ENCODE measurements around the gene FAM83G.
"Not testable (repeated sequence)": the region's sequence is repeated elsewhere in the genome, so short reads cannot be mapped to it uniquely, and the experiment has no call there.

- TF ChIP-seq SUZ12 (IDR thresholded peaks at IDR 0.05); NFRKB (IDR thresholded peaks at IDR 0.05); SP1 (IDR thresholded peaks at IDR 0.05); ARNT (IDR thresholded peaks at IDR 0.05); ELF4 (IDR thresholded peaks at IDR 0.05); FOXA1 (IDR thresholded peaks at IDR 0.05); BHLHE40 (IDR thresholded peaks at IDR 0.05; ENCODE audit: borderline replicate concordance); ZNF384 (IDR thresholded peaks at IDR 0.05); HDGF (IDR thresholded peaks at IDR 0.05; ENCODE audit: borderline replicate concordance); FOXK2 (IDR thresholded peaks at IDR 0.05); PKNOX1 (IDR thresholded peaks at IDR 0.05); L3MBTL2 (conservative IDR thresholded peaks at IDR 0.05): not testable (repeated sequence)
Measured at GRCh38 chr17:19037547-19037946, 33.0 kb upstream of the FAM83G start.

Measured in HEK293T (cell line).